ENCODE results near the gene NAE1. TPM values are rescaled to one million over a fixed set of nuclear protein-coding genes. Genes with fewer than 3 reads are reported as not detected.

NAE1 gene
- total RNA-seq, 1 donor from 2014 or later, result 78.8 TPM

DNA sequence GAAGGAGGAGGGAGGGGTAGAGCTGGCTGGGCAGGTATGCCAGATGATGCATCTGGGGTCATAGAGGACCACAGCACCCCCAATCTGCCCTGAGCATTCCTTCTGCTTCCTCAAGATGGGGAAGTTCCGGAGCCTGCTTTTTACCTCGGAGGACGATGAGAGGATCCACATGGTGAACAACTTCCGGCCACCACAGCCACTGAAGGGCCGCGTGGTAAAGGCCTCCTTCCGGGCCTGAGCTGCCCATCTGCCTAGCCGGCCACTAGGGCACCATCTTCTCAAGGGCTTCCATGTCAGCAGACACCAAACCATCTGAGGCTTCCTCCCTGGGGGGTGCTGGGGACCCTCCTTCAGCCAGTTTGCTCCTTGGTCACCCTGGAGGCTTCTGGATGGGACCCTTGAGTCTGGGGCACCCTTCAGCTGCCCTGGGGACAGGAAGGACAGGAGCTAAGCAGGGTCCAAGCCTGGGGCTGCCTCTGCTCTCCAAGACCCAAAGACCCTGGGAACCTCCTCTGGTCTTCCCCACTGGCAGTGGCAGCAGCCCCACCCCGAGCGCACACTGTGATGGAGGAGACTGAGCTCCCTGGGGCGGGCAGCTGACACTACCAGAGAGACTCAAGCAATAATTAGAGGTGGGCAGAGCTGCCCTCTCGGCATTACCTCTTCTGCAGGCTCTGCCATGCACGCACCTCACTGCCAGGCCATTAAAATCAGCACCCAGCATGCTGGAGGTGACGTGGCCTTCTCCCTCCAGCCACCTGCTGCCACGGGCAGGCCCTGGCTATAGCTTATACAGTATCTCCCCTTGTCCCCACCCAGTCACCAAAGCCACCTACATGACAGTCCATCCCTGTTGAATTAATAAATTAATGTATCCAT is 22.7 kb upstream of the NAE1 start:
- Mint-ChIP-seq H3K4me3 (no peak overlapping the region), H3K36me3 (no peaks in the 10 kb centered on the region), H3K27me3 (ENCODE audit: low read depth) (peaks cover under 1% of the 10 kb centered on the region), H3K27ac (no peak overlapping the region), H3K9me3 (no peaks in the 10 kb centered on the region), H3K4me1 (peaks cover 5% of the 10 kb centered on the region)
- TF ChIP-seq, protein P1, sequence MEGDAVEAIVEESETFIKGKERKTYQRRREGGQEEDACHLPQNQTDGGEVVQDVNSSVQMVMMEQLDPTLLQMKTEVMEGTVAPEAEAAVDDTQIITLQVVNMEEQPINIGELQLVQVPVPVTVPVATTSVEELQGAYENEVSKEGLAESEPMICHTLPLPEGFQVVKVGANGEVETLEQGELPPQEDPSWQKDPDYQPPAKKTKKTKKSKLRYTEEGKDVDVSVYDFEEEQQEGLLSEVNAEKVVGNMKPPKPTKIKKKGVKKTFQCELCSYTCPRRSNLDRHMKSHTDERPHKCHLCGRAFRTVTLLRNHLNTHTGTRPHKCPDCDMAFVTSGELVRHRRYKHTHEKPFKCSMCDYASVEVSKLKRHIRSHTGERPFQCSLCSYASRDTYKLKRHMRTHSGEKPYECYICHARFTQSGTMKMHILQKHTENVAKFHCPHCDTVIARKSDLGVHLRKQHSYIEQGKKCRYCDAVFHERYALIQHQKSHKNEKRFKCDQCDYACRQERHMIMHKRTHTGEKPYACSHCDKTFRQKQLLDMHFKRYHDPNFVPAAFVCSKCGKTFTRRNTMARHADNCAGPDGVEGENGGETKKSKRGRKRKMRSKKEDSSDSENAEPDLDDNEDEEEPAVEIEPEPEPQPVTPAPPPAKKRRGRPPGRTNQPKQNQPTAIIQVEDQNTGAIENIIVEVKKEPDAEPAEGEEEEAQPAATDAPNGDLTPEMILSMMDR (IDR thresholded peaks at IDR 0.05; ENCODE audit: unreplicated experiment), result no peak
- no peak for DNase-seq (ENCODE audit: low spot score in 2 of 2, unreplicated experiment in 2 of 2)

DNA sequence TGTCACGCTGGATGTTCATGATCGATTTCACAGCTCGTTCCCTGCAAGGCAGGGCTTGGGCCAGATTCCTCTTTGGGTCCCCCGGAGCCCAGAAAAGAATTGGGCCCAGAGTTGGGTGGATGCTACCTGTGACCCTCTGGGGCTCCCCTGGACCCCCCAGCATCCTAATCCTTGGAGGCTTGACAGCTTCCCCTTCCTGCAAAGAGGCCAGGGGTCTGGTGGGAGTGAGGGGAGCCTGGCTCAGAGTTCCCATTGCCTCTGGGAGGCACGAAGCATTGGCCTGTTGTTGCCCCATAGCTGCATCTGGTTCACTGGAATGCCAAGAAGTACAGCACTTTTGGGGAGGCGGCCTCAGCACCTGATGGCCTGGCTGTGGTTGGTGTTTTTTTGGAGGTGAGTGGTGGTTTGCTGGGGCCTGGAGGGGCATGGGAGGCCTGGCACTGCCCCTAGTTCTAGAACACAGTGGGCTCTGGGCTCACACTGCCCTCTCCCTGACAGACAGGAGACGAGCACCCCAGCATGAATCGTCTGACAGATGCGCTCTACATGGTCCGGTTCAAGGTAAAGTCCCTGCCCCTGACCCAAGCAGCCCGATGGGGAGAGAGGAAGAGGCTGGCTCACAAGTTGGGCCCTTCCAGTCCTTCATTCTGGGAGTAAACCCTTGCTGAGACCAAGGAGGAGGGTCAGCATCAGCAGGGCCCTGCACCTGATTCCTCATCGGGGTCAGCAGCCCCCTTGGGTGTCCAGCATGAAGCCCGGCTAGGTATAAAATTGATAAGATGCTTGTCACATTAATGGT is 20.6 kb upstream of the NAE1 start:
- H3K4me1 Mint-ChIP-seq, result no peaks in the 10 kb centered on the region
- DNase-seq (ENCODE audit: low spot score in 2 of 2, unreplicated experiment in 2 of 2), result no peak
- TF ChIP-seq, protein P1 (IDR thresholded peaks at IDR 0.05; ENCODE audit: unreplicated experiment), result no peak
- H3K36me3 Mint-ChIP-seq, result no peaks in the 10 kb centered on the region
- peaks cover 22% of the 10 kb centered on the region for H3K27me3 Mint-ChIP-seq (ENCODE audit: low read depth)
- no peak overlapping the region for H3K27ac Mint-ChIP-seq
- H3K4me3 Mint-ChIP-seq, result no peak overlapping the region
- no peaks in the 10 kb centered on the region for H3K9me3 Mint-ChIP-seq

DNA sequence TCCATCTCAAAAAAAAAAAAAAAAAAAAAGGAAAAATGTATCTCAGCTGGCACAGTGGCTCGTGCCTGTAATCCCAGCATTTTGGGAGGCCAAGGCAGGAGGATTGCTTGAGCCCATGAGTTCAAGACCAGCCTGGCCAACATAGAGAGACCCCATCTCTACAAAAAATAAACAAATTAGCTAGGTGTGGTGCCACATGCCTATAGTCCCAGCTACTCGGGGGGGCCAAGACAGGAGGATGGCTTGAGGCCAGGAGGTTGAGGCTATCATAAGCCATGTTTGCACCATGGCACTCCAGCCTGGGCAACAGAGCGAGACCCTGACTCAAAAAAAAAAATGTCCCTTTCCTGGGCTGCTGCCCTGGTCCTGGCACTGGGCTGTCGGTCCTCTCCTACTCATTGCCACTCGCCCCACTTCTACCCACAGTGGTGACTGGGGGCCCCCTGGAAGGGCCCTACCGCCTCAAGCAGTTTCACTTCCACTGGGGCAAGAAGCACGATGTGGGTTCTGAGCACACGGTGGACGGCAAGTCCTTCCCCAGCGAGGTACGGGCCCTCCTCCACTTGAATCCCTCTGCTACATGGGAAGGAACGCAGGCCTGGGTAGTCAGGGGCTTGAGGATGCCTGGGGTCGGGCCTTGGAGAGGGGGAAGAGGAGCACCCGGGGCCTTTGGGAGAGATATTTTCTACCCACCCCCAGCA is 19.5 kb upstream of the NAE1 start:
- no peak for DNase-seq (ENCODE audit: low spot score in 2 of 2, unreplicated experiment in 2 of 2)
- Mint-ChIP-seq H3K4me3 (no peak overlapping the region), H3K27ac (no peak overlapping the region), H3K4me1 (no peaks in the 10 kb centered on the region), H3K9me3 (no peaks in the 10 kb centered on the region), H3K27me3 (ENCODE audit: low read depth) (peaks cover 33% of the 10 kb centered on the region), H3K36me3 (no peaks in the 10 kb centered on the region)
- TF ChIP-seq, protein P1 (IDR thresholded peaks at IDR 0.05; ENCODE audit: unreplicated experiment), result no peak

DNA sequence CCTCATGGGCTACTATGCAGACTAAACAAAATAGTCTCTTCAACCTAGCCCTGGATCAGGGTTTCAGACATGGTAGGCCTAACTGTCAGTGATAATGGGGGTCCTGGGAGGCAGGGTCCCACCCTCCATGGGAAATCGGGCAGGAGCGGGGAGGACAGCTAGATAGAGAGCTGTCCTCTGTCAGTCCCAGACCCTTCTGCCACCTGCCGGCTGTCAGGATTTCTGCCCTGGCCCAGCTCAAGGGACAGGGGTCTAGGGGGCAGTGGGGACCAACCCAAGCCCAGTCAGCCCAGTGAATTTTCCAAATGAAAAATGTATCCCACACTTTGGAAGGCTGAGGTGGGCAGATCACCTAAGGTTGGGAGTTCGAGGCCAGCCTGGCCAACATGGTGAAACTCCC is 18.8 kb upstream of the NAE1 start:
- Mint-ChIP-seq H3K9me3 (no peaks in the 10 kb centered on the region), H3K4me1 (no peaks in the 10 kb centered on the region), H3K36me3 (no peaks in the 10 kb centered on the region), H3K27ac (no peak overlapping the region), H3K27me3 (ENCODE audit: low read depth) (peaks cover 39% of the 10 kb centered on the region), H3K4me3 (no peak overlapping the region)
- TF ChIP-seq, protein P1 (IDR thresholded peaks at IDR 0.05; ENCODE audit: unreplicated experiment), result no peak
- no peak for DNase-seq (ENCODE audit: low spot score in 2 of 2, unreplicated experiment in 2 of 2)

DNA sequence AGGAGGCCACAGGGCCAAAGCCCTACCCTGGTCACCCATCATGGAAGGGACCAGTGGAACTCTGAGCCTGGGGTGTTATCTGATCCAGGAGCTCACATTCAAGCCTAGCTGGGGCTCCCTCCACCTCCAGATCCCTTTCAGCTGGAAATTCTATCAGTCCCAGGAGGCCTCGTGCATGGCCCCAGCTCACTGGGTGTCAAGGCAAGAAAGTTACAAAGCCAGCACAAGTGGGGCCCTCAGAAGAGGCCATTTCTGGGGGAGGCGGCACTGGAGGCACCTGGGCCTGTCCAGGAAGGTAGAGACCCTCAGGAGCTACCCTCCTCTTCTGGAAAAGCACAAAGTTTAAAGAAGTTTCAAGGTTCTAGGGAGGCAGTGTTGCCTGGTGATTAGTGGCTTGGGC is 18.2 kb upstream of the NAE1 start:
- Mint-ChIP-seq H3K36me3 (no peaks in the 10 kb centered on the region), H3K4me3 (no peak overlapping the region), H3K27ac (no peak overlapping the region), H3K27me3 (ENCODE audit: low read depth) (peaks cover 43% of the 10 kb centered on the region), H3K4me1 (peaks cover under 1% of the 10 kb centered on the region), H3K9me3 (no peaks in the 10 kb centered on the region)
- TF ChIP-seq, protein P1 (IDR thresholded peaks at IDR 0.05; ENCODE audit: unreplicated experiment), result no peak
- DNase-seq (ENCODE audit: low spot score in 2 of 2, unreplicated experiment in 2 of 2), result no peak

Measured in mesothelial cell of epicardium (in vitro differentiated cells).